CD4-positive, alpha-beta memory T cell (primary cell): ENCODE results near the gene NKPD1. TPM values are rescaled to one million over a fixed set of nuclear protein-coding genes. Genes with fewer than 3 reads are reported as not detected.

Experiments
- CTCF ChIA-PET: fragments of 350-600 bp; sonication (Branson Sonifier 250); formaldehyde crosslinking; loops from one replicate; lab custom pipeline; 2021; ENCODE audit warnings: inconsistent platforms; ENCODE audit not compliant: partially characterized antibody; lab: Charles Lee
- POLR2A ChIA-PET: fragments of 350-600 bp; sonication (Branson Sonifier 250); formaldehyde crosslinking; loops from one replicate; lab custom pipeline; 2021; ENCODE audit not compliant: partially characterized antibody; lab: Charles Lee
- DNase-seq, 5 donors: peaks; one replicate each; pipeline versions ENCODE4 v3.0.0 to v3.0.0-alpha.2; 2020 to 2022; ENCODE audit warnings: mixed read lengths in 1 of 5
- H3K27ac ChIP-seq: one replicate; pipeline ENCODE4 v1.7.0; 2013; ENCODE audit warnings: low read depth, low read length
- H3K27me3 ChIP-seq: 2 replicates; pipeline ENCODE4 v1.7.0; 2013; ENCODE audit warnings: mild to moderate bottlenecking, low read length, moderate library complexity; ENCODE audit not compliant: insufficient read depth
- H3K36me3 ChIP-seq: 2 replicates; pipeline ENCODE4 v1.7.0; 2013; ENCODE audit warnings: mild to moderate bottlenecking, low read length, moderate library complexity; ENCODE audit not compliant: insufficient read depth
- H3K4me1 ChIP-seq: 2 replicates; pipeline ENCODE4 v1.7.0; 2013; ENCODE audit warnings: mild to moderate bottlenecking, low read length, moderate library complexity; ENCODE audit not compliant: insufficient read depth
- H3K4me3 ChIP-seq, 2 donors: one replicate each; pipeline ENCODE4 v1.7.0; 2013; ENCODE audit warnings: low read length in 2 of 2, mild to moderate bottlenecking in 1 of 2
- H3K9me3 ChIP-seq, 2 donors: one replicate each; pipeline ENCODE4 v1.7.0; 2013; ENCODE audit warnings: low read length in 2 of 2, control low read depth in 1 of 2; ENCODE audit not compliant: control insufficient read depth in 1 of 2
- H3K27ac Mint-ChIP-seq, 7 donors: one replicate each; pipeline ENCODE4 v1.8.0; 2020 to 2021; ENCODE audit warnings: mixed read lengths in 7 of 7, mild to moderate bottlenecking in 6 of 7, inconsistent platforms in 3 of 7, moderate library complexity in 3 of 7
- H3K27me3 Mint-ChIP-seq, 2 donors: one replicate each; pipeline ENCODE4 v1.8.0; 2020 to 2021; ENCODE audit warnings: mixed read lengths in 2 of 2
- H3K36me3 Mint-ChIP-seq, 2 donors: one replicate each; pipeline ENCODE4 v1.8.0; 2020 to 2021; ENCODE audit warnings: mixed read lengths in 2 of 2, inconsistent platforms in 1 of 2, mild to moderate bottlenecking in 1 of 2
- H3K4me1 Mint-ChIP-seq, 4 donors: one replicate each; pipeline ENCODE4 v1.8.0; 2020 to 2021; ENCODE audit warnings: mixed read lengths in 4 of 4, mild to moderate bottlenecking in 1 of 4
- H3K4me3 Mint-ChIP-seq, 8 donors: one replicate each; pipeline ENCODE4 v1.8.0; 2020 to 2021; ENCODE audit warnings: mixed read lengths in 8 of 8, mild to moderate bottlenecking in 7 of 8, moderate library complexity in 6 of 8, inconsistent platforms in 3 of 8
- H3K9me3 Mint-ChIP-seq, 8 donors: one replicate each; pipeline ENCODE4 v1.8.0; 2020 to 2021; ENCODE audit warnings: mixed read lengths in 8 of 8, mild to moderate bottlenecking in 5 of 8, inconsistent platforms in 3 of 8, moderate library complexity in 1 of 8
- intact Hi-C: fragments of 100-400 bp; cut with micrococcal nuclease; formaldehyde crosslinking; loops from one replicate; pipeline ENCODE4 v1.15.1; 2023
- polyA plus RNA-seq, 2 donors: library from polyadenylated mRNA; unstranded; fragments of 300-500 nt; fragmentation: Illumina TruSeq; gene quantifications; one replicate each; pipeline ENCODE4 v1.2.3, GENCODE V29; 2021
- total RNA-seq, 2 experiments: library from RNA; stranded (reverse); gene quantifications; one replicate each; pipeline ENCODE4 v1.2.3, GENCODE V29; 2021

The NKPD1 gene
- total and polyA plus RNA-seq, 4 experiments from 2014 or later = 0.61 to 1.2 (median 0.80) TPM; not detected in 1

- no peaks in the 10 kb centered on the region for H3K36me3 Mint-ChIP-seq
- H3K9me3 Mint-ChIP-seq = no peaks in the 10 kb centered on the region
- ChIA-PET CTCF (interaction anchor here (1.7 kb wide), 1 partner anchor 20 kb away, joined by 3 read pairs; no protein-coding TSS in a partner anchor), POLR2A (interaction anchor here (1.7 kb wide), 1 partner anchor 10 kb away, joined by 4 read pairs; the partner anchor contains the start of gene NKPD1)
- intact Hi-C loops = no loop called here
- H3K4me1 Mint-ChIP-seq = peaks cover 14 to 37% (median 25%) of the 10 kb centered on the region in 4 donors
- H3K4me1 ChIP-seq = peaks cover 28% of the 10 kb centered on the region
- no peak overlapping the region for H3K27ac Mint-ChIP-seq
- H3K27me3 ChIP-seq = peaks cover 3% of the 10 kb centered on the region
- H3K9me3 ChIP-seq = no peaks in the 10 kb centered on the region
- H3K4me3 Mint-ChIP-seq = no peak overlapping the region
- H3K27me3 Mint-ChIP-seq = peaks cover 1 to 6% of the 10 kb centered on the region in 2 donors
- no peak overlapping the region for H3K4me3 ChIP-seq
- DNase-seq = no peak
- no peaks in the 10 kb centered on the region for H3K36me3 ChIP-seq
- H3K27ac ChIP-seq = no peak overlapping the region
Observed at GRCh38 chr19:45150751-45151281, 10.0 kb downstream of the NKPD1 start.

- Mint-ChIP-seq H3K27me3 (peaks cover 1 to 4% of the 10 kb centered on the region in 2 donors), H3K4me1 (peaks cover 14 to 37% (median 23%) of the 10 kb centered on the region in 4 donors), H3K9me3 (no peaks in the 10 kb centered on the region), H3K4me3 (peak overlapping the region in 2 of 8 donors; percentile 15 to 21), H3K36me3 (no peaks in the 10 kb centered on the region), H3K27ac (no peak overlapping the region)
- H3K4me3 ChIP-seq = no peak overlapping the region
- H3K27me3 ChIP-seq = peaks cover 3% of the 10 kb centered on the region
- H3K9me3 ChIP-seq = no peaks in the 10 kb centered on the region
- POLR2A ChIA-PET = interaction anchor here (1.3 to 1.7 kb wide), 2 partner anchors 11 to 28 kb away, joined by 3 to 4 read pairs; partner anchors contain the start of genes NKPD1 and TRAPPC6A
- peaks cover 28% of the 10 kb centered on the region for H3K4me1 ChIP-seq
- no peaks in the 10 kb centered on the region for H3K36me3 ChIP-seq
- intact Hi-C loops = no loop called here
- DNase-seq = no peak
- no peak overlapping the region for H3K27ac ChIP-seq
- CTCF ChIA-PET = interaction anchor here (1.7 kb wide), 1 partner anchor 19 kb away, joined by 3 read pairs; no protein-coding TSS in a partner anchor
Observed at GRCh38 chr19:45150180-45150579, 10.6 kb downstream of the NKPD1 start.

GRCh38 chr19:45149129-45149528 is 11.7 kb downstream of the NKPD1 start:
- DNase-seq = peak in 1 of 5 donors; percentile 20
- POLR2A ChIA-PET = interaction anchor here (1.3 to 1.7 kb wide), 2 partner anchors 12 to 29 kb away, joined by 3 to 4 read pairs; partner anchors contain the start of genes NKPD1 and TRAPPC6A
- H3K27me3 Mint-ChIP-seq = peaks cover 0 to 4% of the 10 kb centered on the region in 2 donors
- H3K27ac ChIP-seq = no peak overlapping the region
- no peaks in the 10 kb centered on the region for H3K36me3 Mint-ChIP-seq
- intact Hi-C loops = no loop called here
- H3K27me3 ChIP-seq = no peaks in the 10 kb centered on the region
- H3K4me1 Mint-ChIP-seq = peaks cover 12 to 32% (median 19%) of the 10 kb centered on the region in 4 donors
- H3K4me3 ChIP-seq = no peak overlapping the region
- H3K9me3 ChIP-seq = no peaks in the 10 kb centered on the region
- peak overlapping the region in 6 of 7 donors; percentile 25 to 76 (median 51) for H3K27ac Mint-ChIP-seq
- peaks cover 25% of the 10 kb centered on the region for H3K4me1 ChIP-seq
- CTCF ChIA-PET = interaction anchor here (1.7 kb wide), 1 partner anchor 18 kb away, joined by 3 read pairs; no protein-coding TSS in a partner anchor
- H3K9me3 Mint-ChIP-seq = no peaks in the 10 kb centered on the region
- H3K4me3 Mint-ChIP-seq = no peak overlapping the region
- H3K36me3 ChIP-seq = no peaks in the 10 kb centered on the region

DNA sequence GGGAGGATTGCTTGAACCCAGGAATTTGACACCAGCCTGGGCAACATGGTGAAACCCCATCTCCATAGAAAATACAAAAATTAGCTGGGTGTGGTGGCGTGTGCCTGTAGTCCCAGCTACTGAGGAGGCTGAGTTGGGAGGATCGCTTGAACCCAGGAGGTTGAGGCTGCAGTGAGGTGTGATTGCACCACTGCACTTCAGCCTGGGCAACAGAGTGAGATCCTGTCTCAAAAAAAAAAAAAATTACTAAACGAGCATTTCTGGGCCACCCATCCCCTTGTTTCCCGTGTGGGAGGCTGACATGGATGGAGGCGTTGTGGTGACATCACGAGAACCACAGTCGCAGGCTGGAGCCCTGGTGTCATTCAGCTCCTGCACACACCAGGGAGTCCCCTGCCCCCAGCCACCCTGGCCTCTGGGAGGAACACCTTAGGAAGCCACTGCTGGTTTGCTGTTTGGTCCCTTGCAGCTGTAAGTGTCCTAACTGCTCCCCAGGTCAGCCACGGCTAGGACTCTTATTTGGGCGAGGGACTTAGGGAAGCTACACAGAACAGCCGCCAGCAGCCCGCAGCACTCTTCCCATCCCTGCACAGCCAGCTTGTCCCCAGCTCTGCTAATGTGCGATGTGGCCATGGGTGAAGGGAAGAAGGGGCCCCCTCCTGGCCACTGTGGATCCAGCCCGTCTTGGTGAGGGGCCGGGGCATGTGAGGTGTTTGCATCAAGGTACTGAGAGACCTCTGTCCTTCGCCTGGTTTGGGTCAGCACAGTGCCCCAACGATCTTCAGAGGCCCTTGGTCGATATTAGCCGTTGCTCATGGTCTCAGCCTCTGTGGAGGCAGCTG is 12.7 kb downstream of the NKPD1 start:
- DNase-seq = peak in 1 of 5 donors; percentile 15
- CTCF ChIA-PET = no interaction called here
- Histone ChIP-seq H3K4me1 (peaks cover 14% of the 10 kb centered on the region), H3K9me3 (no peaks in the 10 kb centered on the region), H3K36me3 (peaks cover under 1% of the 10 kb centered on the region), H3K27ac (no peak overlapping the region), H3K4me3 (no peak overlapping the region), H3K27me3 (no peaks in the 10 kb centered on the region)
- intact Hi-C loops = no loop called here
- no peak overlapping the region for H3K4me3 Mint-ChIP-seq
- H3K9me3 Mint-ChIP-seq = no peaks in the 10 kb centered on the region
- H3K27me3 Mint-ChIP-seq = peaks cover 0 to 4% of the 10 kb centered on the region in 2 donors
- H3K4me1 Mint-ChIP-seq = peaks cover 9 to 26% (median 13%) of the 10 kb centered on the region in 4 donors
- no peak overlapping the region for H3K27ac Mint-ChIP-seq
- H3K36me3 Mint-ChIP-seq = peaks cover under 1 to 2% of the 10 kb centered on the region in 2 donors
- POLR2A ChIA-PET = no interaction called here

DNA sequence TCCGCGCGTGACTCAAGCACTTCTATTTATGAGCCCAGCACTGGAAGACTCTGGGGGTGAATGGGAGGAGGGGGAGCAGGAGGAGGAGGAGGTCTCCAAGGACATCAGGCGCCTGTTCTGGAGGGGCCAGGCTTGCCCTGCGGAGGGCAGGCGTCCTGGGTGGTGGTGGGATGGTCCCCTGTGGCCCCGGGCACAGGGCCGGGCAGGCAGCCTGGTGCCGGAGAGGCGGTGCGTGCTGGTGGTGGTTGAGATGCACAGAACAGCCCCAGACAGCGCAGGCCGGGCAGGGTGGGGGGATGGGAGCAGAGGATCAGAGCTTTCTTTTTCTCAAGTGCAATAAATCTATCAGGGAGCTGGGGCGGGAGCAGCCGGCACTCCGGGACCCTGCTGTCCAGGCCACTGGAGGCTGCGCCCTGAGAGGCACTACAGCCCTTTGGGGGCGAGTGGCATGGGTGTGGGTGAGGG is 14.0 kb downstream of the NKPD1 start:
- Mint-ChIP-seq H3K4me3 (peak overlapping the region in 1 of 8 donors; percentile 41), H3K9me3 (no peaks in the 10 kb centered on the region), H3K4me1 (peaks cover 4 to 19% (median 7%) of the 10 kb centered on the region in 4 donors), H3K36me3 (peaks cover 7 to 8% of the 10 kb centered on the region in 2 donors), H3K27me3 (no peaks in the 10 kb centered on the region), H3K27ac (no peak overlapping the region)
- ChIA-PET CTCF (interaction anchor here (1.2 kb wide), 1 partner anchor 21 kb away, joined by 7 read pairs; no protein-coding TSS in a partner anchor), POLR2A (no interaction called here)
- Histone ChIP-seq H3K9me3 (no peaks in the 10 kb centered on the region), H3K4me1 (peaks cover 1% of the 10 kb centered on the region), H3K27me3 (no peaks in the 10 kb centered on the region), H3K4me3 (no peak overlapping the region), H3K27ac (no peak overlapping the region), H3K36me3 (peaks cover 12% of the 10 kb centered on the region)
- peak in 1 of 5 donors; percentile 5 for DNase-seq
- intact Hi-C loops = no loop called here

GRCh38 chr19:45146251-45146650 is 14.5 kb downstream of the NKPD1 start:
- H3K9me3 ChIP-seq = no peaks in the 10 kb centered on the region
- Mint-ChIP-seq H3K27ac (no peak overlapping the region), H3K4me3 (peak overlapping the region in 1 of 8 donors; percentile 41), H3K27me3 (no peaks in the 10 kb centered on the region), H3K9me3 (no peaks in the 10 kb centered on the region), H3K36me3 (peaks cover 7 to 11% of the 10 kb centered on the region in 2 donors), H3K4me1 (peaks cover 4 to 13% (median 7%) of the 10 kb centered on the region in 4 donors)
- no peak overlapping the region for H3K4me3 ChIP-seq
- DNase-seq = no peak
- H3K4me1 ChIP-seq = no peaks in the 10 kb centered on the region
- no peaks in the 10 kb centered on the region for H3K27me3 ChIP-seq
- H3K36me3 ChIP-seq = peaks cover 12% of the 10 kb centered on the region
- H3K27ac ChIP-seq = no peak overlapping the region
- ChIA-PET POLR2A (no interaction called here), CTCF (interaction anchor here (1.2 kb wide), 1 partner anchor 20 kb away, joined by 7 read pairs; no protein-coding TSS in a partner anchor)
- intact Hi-C loops = no loop called here
